GM06990 (cell line): ENCODE results near the gene SMIM22.
"Not testable (repeated sequence)": the region's sequence is repeated elsewhere in the genome, so short reads cannot be mapped to it uniquely, and the experiment has no call there.

Experiments
- DNase-seq: peaks from one replicate; pipeline ENCODE4 v3.0.0-alpha.2; 2011; ENCODE audit not compliant: insufficient read length; ENCODE audit errors: extremely low read depth
- H3K27me3 ChIP-seq: replicated peaks from 2 replicates; pipeline ENCODE4 v1.6.0; 2011; ENCODE audit warnings: low read length; ENCODE audit not compliant: control insufficient read depth, insufficient read depth
- H3K36me3 ChIP-seq: 2 replicates; pipeline ENCODE4 v1.5.1; 2011; ENCODE audit warnings: low read length; ENCODE audit not compliant: control insufficient read depth, insufficient read depth
- H3K4me3 ChIP-seq: replicated peaks from 2 replicates; pipeline ENCODE4 v1.5.1; 2011; ENCODE audit warnings: low read depth, mild to moderate bottlenecking, control low read depth, low read length
- CTCF ChIP-seq: IDR thresholded peaks from 2 replicates; pipeline ENCODE4 v1.5.1; 2011; ENCODE audit warnings: low read length, control low read depth, mild to moderate bottlenecking, inconsistent platforms; ENCODE audit not compliant: insufficient read depth, poor library complexity, severe bottlenecking

Gene SMIM22

DNA sequence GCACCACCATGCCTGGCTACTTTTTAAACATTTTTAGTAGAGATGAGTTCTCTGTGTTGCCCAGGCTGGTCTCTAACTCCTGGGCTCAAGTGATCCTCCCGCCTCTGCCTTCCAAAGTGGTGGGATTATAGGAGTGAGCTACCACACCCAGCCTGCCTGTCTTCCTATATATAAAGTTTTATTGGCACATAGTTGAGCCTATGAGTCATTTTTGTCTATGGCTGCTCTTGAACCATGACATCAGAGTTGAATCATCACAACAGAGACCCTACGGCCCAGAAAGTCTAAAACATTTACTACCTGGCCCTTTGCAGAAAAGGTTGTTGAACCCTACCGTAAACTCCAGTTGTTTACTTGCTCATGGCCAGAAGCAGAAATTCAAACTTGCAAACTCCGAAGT, 14.9 kb upstream of the SMIM22 start:
- H3K4me3 ChIP-seq: no peak overlapping the region
- TF ChIP-seq CTCF: no peak
- DNase-seq: no peak
- H3K27me3 ChIP-seq: no peaks in the 10 kb centered on the region
- no peaks in the 10 kb centered on the region for H3K36me3 ChIP-seq

DNA sequence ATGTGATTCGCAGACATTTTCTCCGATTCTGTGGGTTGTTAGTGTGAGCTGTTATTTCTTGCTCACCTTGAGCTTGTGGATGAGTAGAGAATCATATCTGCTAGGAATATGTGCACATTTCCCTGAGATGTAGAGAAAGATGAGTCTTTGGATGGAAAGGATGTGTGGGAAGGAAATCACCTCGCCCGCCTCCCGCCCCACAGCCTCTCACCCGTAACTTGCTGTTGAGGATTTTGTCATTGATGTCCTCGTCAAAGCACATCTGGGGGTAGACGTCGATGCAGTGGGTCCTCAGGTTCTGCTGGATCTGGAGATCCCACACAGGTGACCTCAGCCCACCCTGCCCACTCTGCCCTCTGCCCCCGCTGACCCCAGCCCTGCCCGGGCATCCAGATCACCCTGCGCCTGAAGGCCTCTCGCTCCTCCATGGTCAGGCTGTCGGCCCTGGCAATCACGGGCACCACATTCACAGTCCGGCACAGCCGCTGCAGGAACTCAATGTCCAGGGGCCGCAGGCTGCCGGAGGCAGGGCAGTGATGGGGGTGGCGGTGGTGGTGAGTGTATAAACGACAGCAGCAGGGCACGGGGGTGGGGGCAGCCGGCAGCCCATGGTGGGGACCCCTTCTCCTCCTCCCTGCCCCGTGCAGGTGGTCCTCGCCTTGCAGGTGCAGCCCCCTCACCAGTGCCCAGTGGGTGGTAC, 11.8 kb upstream of the SMIM22 start:
- H3K4me3 ChIP-seq: no peak overlapping the region
- TF ChIP-seq CTCF: no peak
- DNase-seq: no peak

DNA sequence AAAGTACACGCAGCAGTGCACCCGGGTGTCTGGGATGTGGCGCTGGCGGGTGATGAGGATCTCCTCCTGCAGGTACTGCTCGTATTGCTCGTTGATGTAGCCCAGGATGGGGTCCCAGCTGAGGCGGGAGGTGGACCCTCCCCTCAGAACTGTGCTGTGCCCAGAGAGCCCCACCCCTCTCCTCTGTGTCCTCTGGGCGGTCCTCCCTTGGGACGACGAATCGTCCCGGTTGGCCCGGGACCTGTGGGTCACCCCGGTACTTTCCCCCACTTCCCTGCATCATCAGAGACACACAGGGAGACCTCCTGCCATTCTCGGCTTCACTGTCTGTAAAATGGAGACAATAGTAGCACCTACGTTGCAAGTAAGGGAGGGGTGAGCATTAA, 11.2 kb upstream of the SMIM22 start:
- H3K36me3 ChIP-seq: no peaks in the 10 kb centered on the region
- H3K27me3 ChIP-seq: no peaks in the 10 kb centered on the region
- DNase-seq: no peak
- H3K4me3 ChIP-seq: no peak overlapping the region
- TF ChIP-seq CTCF: no peak

More for the DNA sequence above, 11.8 kb upstream of the SMIM22 start:
- no peaks in the 10 kb centered on the region for H3K27me3 ChIP-seq
- H3K36me3 ChIP-seq: no peaks in the 10 kb centered on the region

DNA sequence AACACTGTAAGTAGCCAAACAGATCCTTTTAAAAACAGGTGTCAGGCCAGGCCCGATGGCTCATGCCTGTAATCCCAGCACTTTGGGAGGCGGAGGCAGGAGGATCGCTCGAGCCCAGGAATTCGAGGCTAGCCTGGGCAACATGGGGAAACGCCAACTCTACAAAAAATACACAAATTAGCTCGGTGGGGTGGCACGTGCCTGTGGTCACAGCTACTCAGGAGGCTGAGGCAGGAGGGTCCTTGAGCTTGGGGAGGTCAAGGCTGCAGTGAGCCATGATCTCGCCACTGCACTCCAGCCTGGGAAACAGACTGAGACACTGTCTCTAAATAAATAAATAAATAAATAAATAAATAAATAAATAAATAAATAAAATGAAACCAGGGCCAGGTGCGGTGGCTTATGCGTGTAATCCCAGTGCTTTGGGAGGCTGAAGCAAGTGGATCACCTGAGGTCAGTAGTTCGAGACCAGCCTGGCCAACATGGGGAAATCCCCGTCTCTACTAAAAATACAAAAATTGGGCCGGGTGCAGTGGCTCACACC, 10.7 kb upstream of the SMIM22 start:
- not testable (repeated sequence) for DNase-seq, H3K36me3 ChIP-seq, H3K27me3 ChIP-seq, H3K4me3 ChIP-seq

GRCh38 chr16:4785758-4786433, 9.3 kb upstream of the SMIM22 start:
- Histone ChIP-seq H3K4me3 (no peak overlapping the region), H3K36me3 (no peaks in the 10 kb centered on the region), H3K27me3 (no peaks in the 10 kb centered on the region)
- DNase-seq: no peak
- no peak for TF ChIP-seq CTCF

GRCh38 chr16:4787068-4787467, 8.1 kb upstream of the SMIM22 start:
- Histone ChIP-seq H3K36me3 (no peaks in the 10 kb centered on the region), H3K4me3 (no peak overlapping the region), H3K27me3 (no peaks in the 10 kb centered on the region)
- no peak for DNase-seq
- TF ChIP-seq CTCF: no peak
